PC-3 (cell line): Measurements from ENCODE around the gene HPSE2.
"Not testable (repeated sequence)": the region's sequence is repeated elsewhere in the genome, so short reads cannot be mapped to it uniquely, and the experiment has no call there.

ENCODE experiments used
- CTCF ChIP-seq: fragments of 300-600 bp; sonication (generic); conservative IDR thresholded peaks from 2 replicates; pipeline ENCODE4 v1.5.1; 2017; ENCODE audit warnings: antibody characterized with exemption, low read depth, mild to moderate bottlenecking, low read length
- EZH2 ChIP-seq: fragments of 300-600 bp; sonication (generic); IDR thresholded peaks from one replicate; pipeline ENCODE4 v1.6.1; 2017; ENCODE audit warnings: antibody characterized with exemption, mild to moderate bottlenecking, low read length; ENCODE audit not compliant: unreplicated experiment

- not testable (repeated sequence) for TF ChIP-seq CTCF, EZH2
These were observed 251.9 kb downstream of the HPSE2 start for GRCh38 chr10:98983751-98984150.
